GM23338 (cell line): ENCODE data around the gene FNDC1.

Source experiments
- CREB1 ChIP-seq: fragments of 250-450 bp; sonication (Bioruptor Pico); IDR thresholded peaks from 2 replicates; pipeline ENCODE4 v1.5.0; 2020; ENCODE audit warnings: low read depth, mild to moderate bottlenecking, moderate library complexity
- EZH2 ChIP-seq: fragments of 200-600 bp; sonication (generic); IDR thresholded peaks from one replicate; pipeline ENCODE4 v1.8.0; 2017; ENCODE audit warnings: antibody characterized with exemption, mild to moderate bottlenecking, low read depth; ENCODE audit not compliant: unreplicated experiment
- EZH2phosphoT487 ChIP-seq: fragments of 200-600 bp; sonication (generic); IDR thresholded peaks from one replicate; pipeline ENCODE4 v1.8.1; 2018; ENCODE audit warnings: antibody characterized with exemption; ENCODE audit not compliant: unreplicated experiment
- JUNB ChIP-seq: IDR thresholded peaks from one replicate; pipeline ENCODE4 v1.6.1; 2016; ENCODE audit warnings: antibody characterized with exemption; ENCODE audit not compliant: unreplicated experiment
- POLR2AphosphoS5 ChIP-seq: IDR thresholded peaks from 2 replicates; pipeline ENCODE4 v1.6.1; 2016; ENCODE audit warnings: antibody characterized with exemption, low read depth
- REST ChIP-seq: IDR thresholded peaks from one replicate; pipeline ENCODE4 v1.6.1; 2018; ENCODE audit warnings: antibody characterized with exemption; ENCODE audit not compliant: unreplicated experiment
- STAT1 ChIP-seq: IDR thresholded peaks from one replicate; pipeline ENCODE4 v1.6.1; 2016; ENCODE audit warnings: antibody characterized with exemption; ENCODE audit not compliant: unreplicated experiment
- ZNF331 ChIP-seq: fragments of 250-450 bp; sonication (Bioruptor Pico); IDR thresholded peaks from 2 replicates; pipeline ENCODE4 v1.5.0; 2020; ENCODE audit warnings: low read depth, mild to moderate bottlenecking, moderate library complexity
- TF ChIP-seq, protein P1 (sequence below), 2 experiments: fragments of 200-600 bp in 1 of 2; sonication (generic) in 1 of 2; conservative IDR thresholded peaks; 2 replicates each; pipeline versions ENCODE4 v1.5.1 to v1.6.1; 2016 to 2017; ENCODE audit warnings: antibody characterized with exemption in 2 of 2, low read depth in 2 of 2, mild to moderate bottlenecking in 2 of 2, moderate library complexity in 1 of 2

DNA sequence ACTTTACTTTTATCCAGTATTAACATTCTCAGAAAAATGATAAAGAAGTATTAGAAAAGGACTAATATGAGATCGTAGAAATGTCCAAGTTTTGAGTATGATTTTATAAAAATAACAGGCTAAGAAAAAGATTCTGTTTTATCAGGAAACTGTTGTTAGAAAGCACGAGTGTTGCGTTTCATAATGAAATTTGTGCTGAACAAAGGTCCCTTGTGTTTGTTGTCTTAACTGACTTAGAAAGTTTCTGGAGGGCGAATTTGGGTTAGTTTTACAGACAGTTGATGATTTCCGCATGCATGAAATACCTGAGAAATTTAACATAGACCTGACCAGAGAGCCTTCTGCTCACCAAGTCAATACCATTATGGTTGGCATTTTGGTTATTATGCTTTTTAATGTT lies 136.0 kb downstream of the FNDC1 start:
- no peak for TF ChIP-seq POLR2AphosphoS5
- TF ChIP-seq EZH2phosphoT487, result no peak
- TF ChIP-seq, protein P1, sequence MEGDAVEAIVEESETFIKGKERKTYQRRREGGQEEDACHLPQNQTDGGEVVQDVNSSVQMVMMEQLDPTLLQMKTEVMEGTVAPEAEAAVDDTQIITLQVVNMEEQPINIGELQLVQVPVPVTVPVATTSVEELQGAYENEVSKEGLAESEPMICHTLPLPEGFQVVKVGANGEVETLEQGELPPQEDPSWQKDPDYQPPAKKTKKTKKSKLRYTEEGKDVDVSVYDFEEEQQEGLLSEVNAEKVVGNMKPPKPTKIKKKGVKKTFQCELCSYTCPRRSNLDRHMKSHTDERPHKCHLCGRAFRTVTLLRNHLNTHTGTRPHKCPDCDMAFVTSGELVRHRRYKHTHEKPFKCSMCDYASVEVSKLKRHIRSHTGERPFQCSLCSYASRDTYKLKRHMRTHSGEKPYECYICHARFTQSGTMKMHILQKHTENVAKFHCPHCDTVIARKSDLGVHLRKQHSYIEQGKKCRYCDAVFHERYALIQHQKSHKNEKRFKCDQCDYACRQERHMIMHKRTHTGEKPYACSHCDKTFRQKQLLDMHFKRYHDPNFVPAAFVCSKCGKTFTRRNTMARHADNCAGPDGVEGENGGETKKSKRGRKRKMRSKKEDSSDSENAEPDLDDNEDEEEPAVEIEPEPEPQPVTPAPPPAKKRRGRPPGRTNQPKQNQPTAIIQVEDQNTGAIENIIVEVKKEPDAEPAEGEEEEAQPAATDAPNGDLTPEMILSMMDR (conservative IDR thresholded peaks at IDR 0.05; ENCODE audit: low read depth in 2 of 2), result no peak
- TF ChIP-seq EZH2, result no peak
- no peak for TF ChIP-seq STAT1
- no peak for TF ChIP-seq REST
- no peak for TF ChIP-seq CREB1
- no peak for TF ChIP-seq JUNB
- TF ChIP-seq ZNF331, result no peak
